ENCODE measurements around the gene CAMTA2.

GRCh38 chr17:4986951-4987766, at the start of gene CAMTA2:
- TF ChIP-seq POLR2AphosphoS5 (IDR thresholded peaks at IDR 0.05; ENCODE audit: low read depth, low read length) (peak; percentile 86; the same call in 1 of the 2 replicates), TAF1 (IDR thresholded peaks at IDR 0.05; ENCODE audit: borderline replicate concordance, insufficient read depth, low read length) (peak; percentile 80), REST (IDR thresholded peaks at IDR 0.05; ENCODE audit: insufficient read depth in 1 of 2, low read depth in 2 of 2, low read length in 2 of 2) (0 out of 4 replicates have a peak, but pooled peaks of 1 of the 2 experiments have one; percentile 36)
